ENCODE data around the gene TWNK. TPM values are rescaled to one million over a fixed set of nuclear protein-coding genes. Genes with fewer than 3 reads are reported as not detected.

Gene TWNK
- total RNA-seq, 1 experiment from 2014 or later, result 28.2 TPM

DNA sequence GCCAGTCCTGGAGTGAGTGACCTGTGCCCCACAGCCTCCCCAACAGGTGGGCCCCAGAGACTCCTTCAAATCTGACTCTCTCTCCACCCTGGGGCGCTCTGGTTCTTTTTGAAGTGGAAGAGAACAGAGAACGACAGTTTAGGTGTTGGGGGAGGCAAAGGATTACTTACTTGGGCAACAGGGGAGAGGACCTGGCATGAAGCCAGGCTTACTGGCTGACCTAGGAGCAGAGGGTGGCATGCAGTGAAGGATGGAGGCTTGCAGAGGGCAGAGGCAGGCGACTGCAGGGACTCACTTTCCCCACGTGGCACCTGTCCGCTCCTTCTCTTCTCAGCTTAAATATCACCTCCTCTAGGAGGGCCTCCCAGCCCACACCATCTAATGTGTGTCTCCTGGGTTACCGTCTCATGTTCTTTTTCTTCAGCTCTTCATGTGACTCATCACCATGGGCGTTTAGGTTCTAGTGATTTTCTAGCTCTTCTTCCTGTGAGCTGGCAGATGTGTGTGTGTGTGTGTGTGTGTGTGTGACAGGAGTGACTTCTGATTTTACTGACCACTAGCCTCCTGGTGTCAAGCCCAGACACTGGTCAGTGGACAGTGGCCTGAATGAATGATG, 27.7 kb downstream of the TWNK start (continued):
- TF ChIP-seq, protein P1, sequence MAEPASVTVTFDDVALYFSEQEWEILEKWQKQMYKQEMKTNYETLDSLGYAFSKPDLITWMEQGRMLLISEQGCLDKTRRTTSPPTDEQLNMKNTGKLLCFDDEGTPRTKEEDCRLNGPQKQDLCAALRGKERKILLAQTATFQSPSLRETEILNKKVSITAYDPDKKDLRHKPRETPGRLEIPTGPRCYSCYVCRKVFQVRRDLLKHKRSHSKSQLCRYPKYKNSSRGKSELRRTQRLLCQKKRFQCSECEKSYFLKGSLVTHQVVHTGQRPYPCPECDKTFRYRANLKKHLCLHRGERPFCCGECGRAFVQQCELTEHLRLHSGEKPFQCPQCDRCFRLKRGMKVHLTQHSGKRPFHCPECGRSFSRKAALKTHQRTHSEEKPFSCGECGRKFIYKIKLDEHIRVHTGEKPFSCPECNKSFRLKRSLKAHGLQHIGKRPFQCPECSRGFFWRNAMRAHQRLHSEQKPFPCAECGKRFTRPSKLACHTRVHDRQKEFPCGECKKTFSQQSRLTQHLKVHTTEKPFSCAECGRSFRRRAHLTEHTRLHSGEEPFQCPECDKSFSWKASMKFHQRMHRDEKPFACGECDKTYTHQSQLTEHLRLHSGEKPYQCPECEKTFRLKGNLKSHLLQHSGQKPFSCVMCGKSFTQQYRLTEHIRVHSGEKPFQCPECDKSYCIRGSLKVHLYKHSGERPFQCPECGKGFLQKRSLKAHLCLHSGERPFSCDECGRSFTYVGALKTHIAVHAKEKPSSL (CRISPR knock-in tag; conservative IDR thresholded peaks at IDR 0.05), result no peak
- TF ChIP-seq FOXJ3 (CRISPR knock-in tag; IDR thresholded peaks at IDR 0.05; ENCODE audit: borderline replicate concordance) (no peak), RORB (CRISPR knock-in tag; IDR thresholded peaks at IDR 0.05) (no peak), JAZF1 (CRISPR knock-in tag; IDR thresholded peaks at IDR 0.05) (no peak)

DNA sequence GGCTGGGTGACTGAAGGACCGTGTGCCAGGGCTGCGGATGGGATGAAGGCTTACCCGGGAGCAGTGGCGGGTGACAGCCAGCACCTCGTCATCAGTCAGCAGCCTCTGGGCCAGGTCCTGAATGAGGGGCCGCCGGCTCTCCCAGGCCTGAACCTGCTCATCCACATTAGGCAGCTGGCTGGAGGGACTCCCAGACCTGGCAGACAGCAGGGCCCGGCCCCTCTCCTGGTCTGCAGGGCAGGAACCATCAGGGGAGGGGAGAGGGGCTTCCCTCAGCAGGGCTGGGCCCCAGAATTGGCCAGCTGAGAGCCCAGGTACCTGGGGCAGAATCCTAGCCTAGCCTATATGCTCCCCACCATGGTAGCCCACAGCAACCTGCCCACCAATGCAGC, 28.2 kb downstream of the TWNK start:
- ChIA-PET CTCF (interaction anchor here (2.3 to 6.7 kb wide), 5 partner anchors 14 to 126 kb away, joined by 11 to 277 read pairs (median 46); partner anchors contain the start of genes LZTS2, PDZD7 and SFXN3), POLR2A (interaction anchor here (2.0 kb wide), 1 partner anchor 17 kb away, joined by 14 read pairs; the partner anchor contains the start of gene LZTS2)
- peaks cover 59% of the 10 kb centered on the region for H3K27me3 Mint-ChIP-seq (ENCODE audit: low read depth)
- peaks cover 29% of the 10 kb centered on the region for H3K4me1 Mint-ChIP-seq
- ATAC-seq (no peak), DNase-seq (ENCODE audit: low spot score) (no peak)
- H3K9me3 Mint-ChIP-seq, result no peaks in the 10 kb centered on the region
- no peak overlapping the region for H3K4me3 Mint-ChIP-seq
- no peak overlapping the region for H3K27ac Mint-ChIP-seq
- no peaks in the 10 kb centered on the region for H3K36me3 Mint-ChIP-seq
- TF ChIP-seq, protein P2, sequence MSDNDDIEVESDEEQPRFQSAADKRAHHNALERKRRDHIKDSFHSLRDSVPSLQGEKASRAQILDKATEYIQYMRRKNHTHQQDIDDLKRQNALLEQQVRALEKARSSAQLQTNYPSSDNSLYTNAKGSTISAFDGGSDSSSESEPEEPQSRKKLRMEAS (CRISPR knock-in tag; IDR thresholded peaks at IDR 0.05), result no peak
- TF ChIP-seq ATF1 (CRISPR knock-in tag; IDR thresholded peaks at IDR 0.05) (no peak), HMGA2 (CRISPR knock-in tag; IDR thresholded peaks at IDR 0.05) (no peak), ZNF423 (CRISPR knock-in tag; IDR thresholded peaks at IDR 0.05) (no peak), NFE2L1 (CRISPR knock-in tag; IDR thresholded peaks at IDR 0.05) (no peak), SMAD4 (CRISPR knock-in tag; IDR thresholded peaks at IDR 0.05) (no peak), CREM (CRISPR knock-in tag; IDR thresholded peaks at IDR 0.05) (no peak), ZNF138 (CRISPR knock-in tag; conservative IDR thresholded peaks at IDR 0.05) (no peak), FOXK1 (CRISPR knock-in tag; IDR thresholded peaks at IDR 0.05) (no peak)
- TF ChIP-seq, protein P3, sequence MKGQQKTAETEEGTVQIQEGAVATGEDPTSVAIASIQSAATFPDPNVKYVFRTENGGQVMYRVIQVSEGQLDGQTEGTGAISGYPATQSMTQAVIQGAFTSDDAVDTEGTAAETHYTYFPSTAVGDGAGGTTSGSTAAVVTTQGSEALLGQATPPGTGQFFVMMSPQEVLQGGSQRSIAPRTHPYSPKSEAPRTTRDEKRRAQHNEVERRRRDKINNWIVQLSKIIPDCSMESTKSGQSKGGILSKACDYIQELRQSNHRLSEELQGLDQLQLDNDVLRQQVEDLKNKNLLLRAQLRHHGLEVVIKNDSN (CRISPR knock-in tag; IDR thresholded peaks at IDR 0.05), result no peak
- TF ChIP-seq, protein P4, sequence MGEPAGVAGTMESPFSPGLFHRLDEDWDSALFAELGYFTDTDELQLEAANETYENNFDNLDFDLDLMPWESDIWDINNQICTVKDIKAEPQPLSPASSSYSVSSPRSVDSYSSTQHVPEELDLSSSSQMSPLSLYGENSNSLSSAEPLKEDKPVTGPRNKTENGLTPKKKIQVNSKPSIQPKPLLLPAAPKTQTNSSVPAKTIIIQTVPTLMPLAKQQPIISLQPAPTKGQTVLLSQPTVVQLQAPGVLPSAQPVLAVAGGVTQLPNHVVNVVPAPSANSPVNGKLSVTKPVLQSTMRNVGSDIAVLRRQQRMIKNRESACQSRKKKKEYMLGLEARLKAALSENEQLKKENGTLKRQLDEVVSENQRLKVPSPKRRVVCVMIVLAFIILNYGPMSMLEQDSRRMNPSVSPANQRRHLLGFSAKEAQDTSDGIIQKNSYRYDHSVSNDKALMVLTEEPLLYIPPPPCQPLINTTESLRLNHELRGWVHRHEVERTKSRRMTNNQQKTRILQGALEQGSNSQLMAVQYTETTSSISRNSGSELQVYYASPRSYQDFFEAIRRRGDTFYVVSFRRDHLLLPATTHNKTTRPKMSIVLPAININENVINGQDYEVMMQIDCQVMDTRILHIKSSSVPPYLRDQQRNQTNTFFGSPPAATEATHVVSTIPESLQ (CRISPR knock-in tag; IDR thresholded peaks at IDR 0.05), result no peak
- TF ChIP-seq, protein P5, sequence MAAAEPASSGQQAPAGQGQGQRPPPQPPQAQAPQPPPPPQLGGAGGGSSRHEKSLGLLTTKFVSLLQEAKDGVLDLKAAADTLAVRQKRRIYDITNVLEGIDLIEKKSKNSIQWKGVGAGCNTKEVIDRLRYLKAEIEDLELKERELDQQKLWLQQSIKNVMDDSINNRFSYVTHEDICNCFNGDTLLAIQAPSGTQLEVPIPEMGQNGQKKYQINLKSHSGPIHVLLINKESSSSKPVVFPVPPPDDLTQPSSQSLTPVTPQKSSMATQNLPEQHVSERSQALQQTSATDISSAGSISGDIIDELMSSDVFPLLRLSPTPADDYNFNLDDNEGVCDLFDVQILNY (CRISPR knock-in tag; IDR thresholded peaks at IDR 0.05), result no peak
- TF ChIP-seq, protein P6, sequence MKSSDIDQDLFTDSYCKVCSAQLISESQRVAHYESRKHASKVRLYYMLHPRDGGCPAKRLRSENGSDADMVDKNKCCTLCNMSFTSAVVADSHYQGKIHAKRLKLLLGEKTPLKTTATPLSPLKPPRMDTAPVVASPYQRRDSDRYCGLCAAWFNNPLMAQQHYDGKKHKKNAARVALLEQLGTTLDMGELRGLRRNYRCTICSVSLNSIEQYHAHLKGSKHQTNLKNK (CRISPR knock-in tag; IDR thresholded peaks at IDR 0.05), result no peak
- TF ChIP-seq, protein P7, sequence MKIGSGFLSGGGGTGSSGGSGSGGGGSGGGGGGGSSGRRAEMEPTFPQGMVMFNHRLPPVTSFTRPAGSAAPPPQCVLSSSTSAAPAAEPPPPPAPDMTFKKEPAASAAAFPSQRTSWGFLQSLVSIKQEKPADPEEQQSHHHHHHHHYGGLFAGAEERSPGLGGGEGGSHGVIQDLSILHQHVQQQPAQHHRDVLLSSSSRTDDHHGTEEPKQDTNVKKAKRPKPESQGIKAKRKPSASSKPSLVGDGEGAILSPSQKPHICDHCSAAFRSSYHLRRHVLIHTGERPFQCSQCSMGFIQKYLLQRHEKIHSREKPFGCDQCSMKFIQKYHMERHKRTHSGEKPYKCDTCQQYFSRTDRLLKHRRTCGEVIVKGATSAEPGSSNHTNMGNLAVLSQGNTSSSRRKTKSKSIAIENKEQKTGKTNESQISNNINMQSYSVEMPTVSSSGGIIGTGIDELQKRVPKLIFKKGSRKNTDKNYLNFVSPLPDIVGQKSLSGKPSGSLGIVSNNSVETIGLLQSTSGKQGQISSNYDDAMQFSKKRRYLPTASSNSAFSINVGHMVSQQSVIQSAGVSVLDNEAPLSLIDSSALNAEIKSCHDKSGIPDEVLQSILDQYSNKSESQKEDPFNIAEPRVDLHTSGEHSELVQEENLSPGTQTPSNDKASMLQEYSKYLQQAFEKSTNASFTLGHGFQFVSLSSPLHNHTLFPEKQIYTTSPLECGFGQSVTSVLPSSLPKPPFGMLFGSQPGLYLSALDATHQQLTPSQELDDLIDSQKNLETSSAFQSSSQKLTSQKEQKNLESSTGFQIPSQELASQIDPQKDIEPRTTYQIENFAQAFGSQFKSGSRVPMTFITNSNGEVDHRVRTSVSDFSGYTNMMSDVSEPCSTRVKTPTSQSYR (CRISPR knock-in tag; IDR thresholded peaks at IDR 0.05), result no peak
- TF ChIP-seq, protein P8, sequence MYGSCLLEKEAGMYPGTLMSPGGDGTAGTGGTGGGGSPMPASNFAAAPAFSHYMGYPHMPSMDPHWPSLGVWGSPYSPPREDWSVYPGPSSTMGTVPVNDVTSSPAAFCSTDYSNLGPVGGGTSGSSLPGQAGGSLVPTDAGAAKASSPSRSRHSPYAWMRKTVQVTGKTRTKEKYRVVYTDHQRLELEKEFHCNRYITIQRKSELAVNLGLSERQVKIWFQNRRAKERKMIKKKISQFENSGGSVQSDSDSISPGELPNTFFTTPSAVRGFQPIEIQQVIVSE (CRISPR knock-in tag; IDR thresholded peaks at IDR 0.05; ENCODE audit: borderline replicate concordance), result no peak
- TF ChIP-seq, protein P9, sequence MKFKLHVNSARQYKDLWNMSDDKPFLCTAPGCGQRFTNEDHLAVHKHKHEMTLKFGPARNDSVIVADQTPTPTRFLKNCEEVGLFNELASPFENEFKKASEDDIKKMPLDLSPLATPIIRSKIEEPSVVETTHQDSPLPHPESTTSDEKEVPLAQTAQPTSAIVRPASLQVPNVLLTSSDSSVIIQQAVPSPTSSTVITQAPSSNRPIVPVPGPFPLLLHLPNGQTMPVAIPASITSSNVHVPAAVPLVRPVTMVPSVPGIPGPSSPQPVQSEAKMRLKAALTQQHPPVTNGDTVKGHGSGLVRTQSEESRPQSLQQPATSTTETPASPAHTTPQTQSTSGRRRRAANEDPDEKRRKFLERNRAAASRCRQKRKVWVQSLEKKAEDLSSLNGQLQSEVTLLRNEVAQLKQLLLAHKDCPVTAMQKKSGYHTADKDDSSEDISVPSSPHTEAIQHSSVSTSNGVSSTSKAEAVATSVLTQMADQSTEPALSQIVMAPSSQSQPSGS (CRISPR knock-in tag; IDR thresholded peaks at IDR 0.05; ENCODE audit: borderline replicate concordance, low read depth), result no peak
- TF ChIP-seq, protein P10, sequence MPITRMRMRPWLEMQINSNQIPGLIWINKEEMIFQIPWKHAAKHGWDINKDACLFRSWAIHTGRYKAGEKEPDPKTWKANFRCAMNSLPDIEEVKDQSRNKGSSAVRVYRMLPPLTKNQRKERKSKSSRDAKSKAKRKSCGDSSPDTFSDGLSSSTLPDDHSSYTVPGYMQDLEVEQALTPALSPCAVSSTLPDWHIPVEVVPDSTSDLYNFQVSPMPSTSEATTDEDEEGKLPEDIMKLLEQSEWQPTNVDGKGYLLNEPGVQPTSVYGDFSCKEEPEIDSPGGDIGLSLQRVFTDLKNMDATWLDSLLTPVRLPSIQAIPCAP (CRISPR knock-in tag; IDR thresholded peaks at IDR 0.05), result no peak
